K562 (cell line): ENCODE results near the gene ENTPD6. TPM values are rescaled to one million over a fixed set of nuclear protein-coding genes. Genes with fewer than 3 reads are reported as not detected.

ENCODE experiments used
- ATF7 ChIP-seq: fragments of 450-650 bp; IDR thresholded peaks from 2 replicates; pipeline ENCODE4 v1.7.1; 2014; ENCODE audit warnings: mild to moderate bottlenecking, moderate library complexity
- CBX8 ChIP-seq: fragments of 200-600 bp; sonication (generic); IDR thresholded peaks from 2 replicates; pipeline ENCODE4 v1.6.1; 2012; ENCODE audit warnings: borderline replicate concordance, mixed run types, low read depth, mild to moderate bottlenecking, moderate library complexity, mixed read lengths, low read length, control low read depth, inconsistent platforms; ENCODE audit not compliant: poor library complexity, severe bottlenecking; ENCODE audit errors: extremely low read depth
- FOXM1 ChIP-seq, 2 experiments: fragments of 450-650 bp in 1 of 2; sonication (generic) in 1 of 2; formaldehyde crosslinking in 1 of 2; IDR thresholded peaks; 2 replicates each; pipeline versions ENCODE4 v1.6.1 to v1.9.0; 2017 to 2022; ENCODE audit warnings: low read depth in 2 of 2, mild to moderate bottlenecking in 2 of 2, missing genetic modification reagents in 1 of 2, moderate library complexity in 1 of 2
- HMG20A ChIP-seq: fragments of 450-650 bp; formaldehyde crosslinking; conservative IDR thresholded peaks from 2 replicates; pipeline ENCODE4 v1.4.0; 2020; ENCODE audit warnings: mild to moderate bottlenecking, mixed read lengths
- KDM2B ChIP-seq: fragments of 250-450 bp; sonication (Bioruptor Pico); IDR thresholded peaks from 2 replicates; pipeline ENCODE4 v1.8.0; 2021; ENCODE audit warnings: mild to moderate bottlenecking, moderate library complexity
- MYBL2 ChIP-seq, 2 experiments: fragments of 450-650 bp in 1 of 2; sonication (generic) in 1 of 2; formaldehyde crosslinking in 1 of 2; IDR thresholded peaks; 2 replicates each; pipeline versions ENCODE4 v1.6.1 to v1.8.1; 2017 to 2022; ENCODE audit warnings: borderline replicate concordance in 1 of 2, inconsistent platforms in 1 of 2, low read depth in 1 of 2, mild to moderate bottlenecking in 1 of 2, missing genetic modification reagents in 1 of 2, moderate library complexity in 1 of 2
- MYC ChIP-seq, 2 experiments: fragments of 250-450 bp in 1 of 2; sonication (Bioruptor Pico) in 1 of 2; IDR thresholded peaks; 2 replicates each; pipeline versions ENCODE4 v1.5.1 to v1.6.1; 2012 to 2021; ENCODE audit warnings: low read depth in 2 of 2, borderline replicate concordance in 1 of 2, improper control_type of control experiment in 1 of 2, low read length in 1 of 2, mild to moderate bottlenecking in 1 of 2, moderate library complexity in 1 of 2
- POLR2A ChIP-seq: fragments of 450-650 bp; conservative IDR thresholded peaks from 2 replicates; pipeline ENCODE4 v1.6.1; 2016
- PPARD ChIP-seq: fragments of 250-450 bp; sonication (Bioruptor Pico); IDR thresholded peaks from 2 replicates; pipeline ENCODE4 v1.8.0; 2022; ENCODE audit warnings: inconsistent platforms, mild to moderate bottlenecking, moderate library complexity
- RFX1 ChIP-seq: fragments of 450-650 bp; IDR thresholded peaks from 2 replicates; pipeline ENCODE4 v1.6.1; 2016; ENCODE audit warnings: mild to moderate bottlenecking, moderate library complexity
- SAFB ChIP-seq: fragments of 200-400 bp; formaldehyde crosslinking; IDR thresholded peaks from 2 replicates; pipeline ENCODE4 v1.6.1; 2017; ENCODE audit warnings: low read depth, low read length, borderline replicate concordance
- SIN3B ChIP-seq: fragments of 450-650 bp; IDR thresholded peaks from 2 replicates; pipeline ENCODE4 v1.6.1; 2017; ENCODE audit warnings: low read depth, mild to moderate bottlenecking, moderate library complexity
- SMAD1 ChIP-seq: fragments of 150-350 bp; IDR thresholded peaks from 2 replicates; pipeline ENCODE4 v1.6.1; 2014; ENCODE audit warnings: low read length, low read depth; ENCODE audit not compliant: partially characterized antibody
- ZNF668 ChIP-seq: fragments of 250-450 bp; sonication (Bioruptor Pico); IDR thresholded peaks from 2 replicates; pipeline ENCODE4 v1.8.0; 2022; ENCODE audit warnings: mild to moderate bottlenecking, inconsistent platforms
- polyA plus RNA-seq, 8 experiments: library from polyadenylated mRNA; depleted of rRNA in 4 of 8; stranded (reverse) in 5 of 8; unstranded in 3 of 8; fragments of >200 nt; fragmentation: Nextera tagmentation in 2 of 8; fragmentation: Illumina TruSeq in 1 of 8; extraction: Ambion mirVana in 2 of 8; extraction: Trizol in 1 of 8; gene quantifications; 2 replicates each; pipeline versions ENCODE4 v1.2.1 to v1.2.3, GENCODE V29; 2011 to 2014; ENCODE audit warnings: inconsistent platforms in 1 of 8, missing spikeins in 1 of 8
- total RNA-seq, 7 experiments: library from RNA; depleted of rRNA in 6 of 7; stranded (reverse); fragments of >200 nt in 6 of 7; fragmentation: Illumina TruSeq in 2 of 7; extraction: Trizol in 2 of 7; gene quantifications; 2 replicates each; pipeline versions ENCODE4 v1.2.1 to v1.2.3, GENCODE V29; 2011 to 2021; ENCODE audit warnings: low replicate concordance in 1 of 7
- TF ChIP-seq, protein P1 (sequence below): sonication (generic); IDR thresholded peaks from 2 replicates; pipeline ENCODE4 v1.6.1; 2016
- TF ChIP-seq, protein P2 (sequence below): sonication (generic); formaldehyde crosslinking; IDR thresholded peaks from 2 replicates; pipeline ENCODE4 v1.8.0; 2022; ENCODE audit warnings: missing genetic modification reagents, mild to moderate bottlenecking, borderline replicate concordance
- TF ChIP-seq, protein P3 (sequence below): fragments of 150-350 bp; conservative IDR thresholded peaks from 2 replicates; pipeline ENCODE4 v1.6.1; 2014; ENCODE audit warnings: low read length
- TF ChIP-seq, protein P4 (sequence below), 2 experiments: fragments of 450-650 bp; IDR thresholded peaks; 2 replicates each; pipeline ENCODE4 v1.6.1; 2016
- TF ChIP-seq, protein P5 (sequence below): fragments of 250-450 bp; sonication (Bioruptor Pico); IDR thresholded peaks from 2 replicates; pipeline ENCODE4 v1.8.0; 2021; ENCODE audit warnings: moderate library complexity, mild to moderate bottlenecking, inconsistent platforms

Gene ENTPD6
- total and polyA plus RNA-seq, 9 of the 15 experiments (the other 6 are each of a cell fraction or from before 2014, with no cell fraction given), result 0.82 to 36.8 (median 22.4) TPM

DNA sequence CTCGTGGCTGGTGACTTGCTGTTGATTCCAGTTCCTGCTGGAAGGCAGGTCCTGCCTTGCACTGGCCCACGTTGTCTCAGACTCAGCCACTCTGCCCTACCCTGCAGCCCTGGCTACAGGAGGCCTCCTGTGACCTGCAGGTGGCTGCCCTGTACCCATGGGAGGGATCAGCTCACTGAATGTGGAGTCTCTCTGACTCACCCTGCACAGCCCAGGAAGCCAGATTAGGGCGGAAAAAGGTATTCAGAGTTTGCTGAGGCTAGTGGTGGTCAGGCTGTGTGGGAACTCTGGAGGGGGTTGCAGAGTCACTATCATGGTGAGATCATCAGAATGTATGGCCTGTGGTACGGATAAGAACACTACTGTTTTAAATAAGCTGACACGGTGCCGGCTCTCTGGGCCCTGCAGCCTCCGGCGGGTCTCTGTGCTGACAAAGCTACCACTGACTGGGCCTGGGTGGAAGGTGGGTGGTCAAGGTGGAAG lies 27.7 kb downstream of the ENTPD6 start (continued):
- TF ChIP-seq ATF7 (peak; percentile 89), HMG20A (CRISPR knock-in tag) (no peak), PPARD (CRISPR knock-in tag) (no peak), SIN3B (no peak), ZNF668 (no peak), MYBL2 (IDR thresholded peaks at IDR 0.05; ENCODE audit: low read depth) (no peak), MYBL2 (CRISPR knock-in tag; IDR thresholded peaks at IDR 0.05; ENCODE audit: borderline replicate concordance) (no peak), RFX1 (no peak), SAFB (no peak), CBX8 (no peak), MYC (IDR thresholded peaks at IDR 0.05; ENCODE audit: low read depth, low read length) (no peak; the same call in 1 of the 2 replicates), MYC (CRISPR knock-in tag; IDR thresholded peaks at IDR 0.05; ENCODE audit: borderline replicate concordance, low read depth) (no peak), SMAD1 (no peak), KDM2B (CRISPR knock-in tag) (no peak), POLR2A (no peak), FOXM1 (IDR thresholded peaks at IDR 0.05; ENCODE audit: low read depth) (no peak), FOXM1 (CRISPR knock-in tag; IDR thresholded peaks at IDR 0.05; ENCODE audit: low read depth) (no peak)
- TF ChIP-seq, protein P1, sequence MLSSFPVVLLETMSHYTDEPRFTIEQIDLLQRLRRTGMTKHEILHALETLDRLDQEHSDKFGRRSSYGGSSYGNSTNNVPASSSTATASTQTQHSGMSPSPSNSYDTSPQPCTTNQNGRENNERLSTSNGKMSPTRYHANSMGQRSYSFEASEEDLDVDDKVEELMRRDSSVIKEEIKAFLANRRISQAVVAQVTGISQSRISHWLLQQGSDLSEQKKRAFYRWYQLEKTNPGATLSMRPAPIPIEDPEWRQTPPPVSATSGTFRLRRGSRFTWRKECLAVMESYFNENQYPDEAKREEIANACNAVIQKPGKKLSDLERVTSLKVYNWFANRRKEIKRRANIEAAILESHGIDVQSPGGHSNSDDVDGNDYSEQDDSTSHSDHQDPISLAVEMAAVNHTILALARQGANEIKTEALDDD, result 0 out of 2 replicates have a peak, but pooled peaks have one; percentile 29
- TF ChIP-seq, protein P2, sequence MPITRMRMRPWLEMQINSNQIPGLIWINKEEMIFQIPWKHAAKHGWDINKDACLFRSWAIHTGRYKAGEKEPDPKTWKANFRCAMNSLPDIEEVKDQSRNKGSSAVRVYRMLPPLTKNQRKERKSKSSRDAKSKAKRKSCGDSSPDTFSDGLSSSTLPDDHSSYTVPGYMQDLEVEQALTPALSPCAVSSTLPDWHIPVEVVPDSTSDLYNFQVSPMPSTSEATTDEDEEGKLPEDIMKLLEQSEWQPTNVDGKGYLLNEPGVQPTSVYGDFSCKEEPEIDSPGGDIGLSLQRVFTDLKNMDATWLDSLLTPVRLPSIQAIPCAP, result no peak
- TF ChIP-seq, protein P3, sequence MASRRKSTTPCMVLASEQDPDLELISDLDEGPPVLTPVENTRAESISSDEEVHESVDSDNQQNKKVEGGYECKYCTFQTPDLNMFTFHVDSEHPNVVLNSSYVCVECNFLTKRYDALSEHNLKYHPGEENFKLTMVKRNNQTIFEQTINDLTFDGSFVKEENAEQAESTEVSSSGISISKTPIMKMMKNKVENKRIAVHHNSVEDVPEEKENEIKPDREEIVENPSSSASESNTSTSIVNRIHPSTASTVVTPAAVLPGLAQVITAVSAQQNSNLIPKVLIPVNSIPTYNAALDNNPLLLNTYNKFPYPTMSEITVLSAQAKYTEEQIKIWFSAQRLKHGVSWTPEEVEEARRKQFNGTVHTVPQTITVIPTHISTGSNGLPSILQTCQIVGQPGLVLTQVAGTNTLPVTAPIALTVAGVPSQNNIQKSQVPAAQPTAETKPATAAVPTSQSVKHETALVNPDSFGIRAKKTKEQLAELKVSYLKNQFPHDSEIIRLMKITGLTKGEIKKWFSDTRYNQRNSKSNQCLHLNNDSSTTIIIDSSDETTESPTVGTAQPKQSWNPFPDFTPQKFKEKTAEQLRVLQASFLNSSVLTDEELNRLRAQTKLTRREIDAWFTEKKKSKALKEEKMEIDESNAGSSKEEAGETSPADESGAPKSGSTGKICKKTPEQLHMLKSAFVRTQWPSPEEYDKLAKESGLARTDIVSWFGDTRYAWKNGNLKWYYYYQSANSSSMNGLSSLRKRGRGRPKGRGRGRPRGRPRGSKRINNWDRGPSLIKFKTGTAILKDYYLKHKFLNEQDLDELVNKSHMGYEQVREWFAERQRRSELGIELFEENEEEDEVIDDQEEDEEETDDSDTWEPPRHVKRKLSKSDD, result no peak
- TF ChIP-seq, protein P4, sequence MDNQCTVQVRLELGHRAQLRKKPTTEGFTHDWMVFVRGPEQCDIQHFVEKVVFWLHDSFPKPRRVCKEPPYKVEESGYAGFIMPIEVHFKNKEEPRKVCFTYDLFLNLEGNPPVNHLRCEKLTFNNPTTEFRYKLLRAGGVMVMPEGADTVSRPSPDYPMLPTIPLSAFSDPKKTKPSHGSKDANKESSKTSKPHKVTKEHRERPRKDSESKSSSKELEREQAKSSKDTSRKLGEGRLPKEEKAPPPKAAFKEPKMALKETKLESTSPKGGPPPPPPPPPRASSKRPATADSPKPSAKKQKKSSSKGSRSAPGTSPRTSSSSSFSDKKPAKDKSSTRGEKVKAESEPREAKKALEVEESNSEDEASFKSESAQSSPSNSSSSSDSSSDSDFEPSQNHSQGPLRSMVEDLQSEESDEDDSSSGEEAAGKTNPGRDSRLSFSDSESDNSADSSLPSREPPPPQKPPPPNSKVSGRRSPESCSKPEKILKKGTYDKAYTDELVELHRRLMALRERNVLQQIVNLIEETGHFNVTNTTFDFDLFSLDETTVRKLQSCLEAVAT (IDR thresholded peaks at IDR 0.05), result 0 out of 4 replicates have a peak, but pooled peaks of 1 of the 2 experiments have one; percentile 19
- TF ChIP-seq, protein P5, sequence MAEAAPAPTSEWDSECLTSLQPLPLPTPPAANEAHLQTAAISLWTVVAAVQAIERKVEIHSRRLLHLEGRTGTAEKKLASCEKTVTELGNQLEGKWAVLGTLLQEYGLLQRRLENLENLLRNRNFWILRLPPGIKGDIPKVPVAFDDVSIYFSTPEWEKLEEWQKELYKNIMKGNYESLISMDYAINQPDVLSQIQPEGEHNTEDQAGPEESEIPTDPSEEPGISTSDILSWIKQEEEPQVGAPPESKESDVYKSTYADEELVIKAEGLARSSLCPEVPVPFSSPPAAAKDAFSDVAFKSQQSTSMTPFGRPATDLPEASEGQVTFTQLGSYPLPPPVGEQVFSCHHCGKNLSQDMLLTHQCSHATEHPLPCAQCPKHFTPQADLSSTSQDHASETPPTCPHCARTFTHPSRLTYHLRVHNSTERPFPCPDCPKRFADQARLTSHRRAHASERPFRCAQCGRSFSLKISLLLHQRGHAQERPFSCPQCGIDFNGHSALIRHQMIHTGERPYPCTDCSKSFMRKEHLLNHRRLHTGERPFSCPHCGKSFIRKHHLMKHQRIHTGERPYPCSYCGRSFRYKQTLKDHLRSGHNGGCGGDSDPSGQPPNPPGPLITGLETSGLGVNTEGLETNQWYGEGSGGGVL (CRISPR knock-in tag), result no peak
